ENCODE measurements around the gene DGKG. TPM values are rescaled to one million over a fixed set of nuclear protein-coding genes. Genes with fewer than 3 reads are reported as not detected.

Gene DGKG
- total and polyA plus RNA-seq, 4 donors, result 0.84 to 7.8 (median 1.7) TPM

DNA sequence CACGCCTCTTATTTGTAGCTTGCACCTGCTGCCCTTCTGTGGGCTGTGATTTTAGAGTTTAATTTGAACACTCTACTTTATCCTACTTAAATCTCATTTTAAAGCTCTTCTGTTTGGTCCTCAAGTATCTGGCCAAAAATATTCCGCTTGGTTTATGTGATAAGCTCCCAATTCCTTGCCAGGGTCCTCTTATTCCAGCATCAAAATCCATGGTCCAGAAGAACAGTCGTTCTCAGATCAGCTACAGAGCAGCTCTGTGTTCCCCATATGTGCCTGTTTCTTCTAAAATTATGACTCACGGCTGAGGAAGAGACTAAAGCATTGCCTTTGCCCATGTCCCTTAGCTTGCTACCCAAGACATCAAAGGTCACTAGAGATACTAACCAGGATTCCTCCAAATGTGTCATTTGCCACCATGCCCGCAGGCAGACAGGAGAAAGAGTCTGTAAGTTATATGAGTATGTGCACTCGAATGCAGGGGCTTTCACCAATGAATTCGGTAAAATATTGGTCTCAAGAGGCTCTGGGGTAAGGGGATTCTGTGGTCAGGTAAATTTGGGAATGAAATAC lies 137.9 kb downstream of the DGKG start:
- no peak overlapping the region for H3K27ac ChIP-seq (ENCODE audit: low read depth in 1 of 2, low read length in 2 of 2)
- no peaks in the 10 kb centered on the region for H3K36me3 ChIP-seq (ENCODE audit: control insufficient read depth in 4 of 4, insufficient read depth in 3 of 4, low read depth in 1 of 4, low read length in 3 of 4)
- no peaks in the 10 kb centered on the region for H3K9me3 ChIP-seq (ENCODE audit: control insufficient read depth in 4 of 4, low read length in 3 of 4)
- no peak overlapping the region for H3K9ac ChIP-seq (ENCODE audit: low read depth in 1 of 2, low read length in 2 of 2)
- TF ChIP-seq, protein P1, sequence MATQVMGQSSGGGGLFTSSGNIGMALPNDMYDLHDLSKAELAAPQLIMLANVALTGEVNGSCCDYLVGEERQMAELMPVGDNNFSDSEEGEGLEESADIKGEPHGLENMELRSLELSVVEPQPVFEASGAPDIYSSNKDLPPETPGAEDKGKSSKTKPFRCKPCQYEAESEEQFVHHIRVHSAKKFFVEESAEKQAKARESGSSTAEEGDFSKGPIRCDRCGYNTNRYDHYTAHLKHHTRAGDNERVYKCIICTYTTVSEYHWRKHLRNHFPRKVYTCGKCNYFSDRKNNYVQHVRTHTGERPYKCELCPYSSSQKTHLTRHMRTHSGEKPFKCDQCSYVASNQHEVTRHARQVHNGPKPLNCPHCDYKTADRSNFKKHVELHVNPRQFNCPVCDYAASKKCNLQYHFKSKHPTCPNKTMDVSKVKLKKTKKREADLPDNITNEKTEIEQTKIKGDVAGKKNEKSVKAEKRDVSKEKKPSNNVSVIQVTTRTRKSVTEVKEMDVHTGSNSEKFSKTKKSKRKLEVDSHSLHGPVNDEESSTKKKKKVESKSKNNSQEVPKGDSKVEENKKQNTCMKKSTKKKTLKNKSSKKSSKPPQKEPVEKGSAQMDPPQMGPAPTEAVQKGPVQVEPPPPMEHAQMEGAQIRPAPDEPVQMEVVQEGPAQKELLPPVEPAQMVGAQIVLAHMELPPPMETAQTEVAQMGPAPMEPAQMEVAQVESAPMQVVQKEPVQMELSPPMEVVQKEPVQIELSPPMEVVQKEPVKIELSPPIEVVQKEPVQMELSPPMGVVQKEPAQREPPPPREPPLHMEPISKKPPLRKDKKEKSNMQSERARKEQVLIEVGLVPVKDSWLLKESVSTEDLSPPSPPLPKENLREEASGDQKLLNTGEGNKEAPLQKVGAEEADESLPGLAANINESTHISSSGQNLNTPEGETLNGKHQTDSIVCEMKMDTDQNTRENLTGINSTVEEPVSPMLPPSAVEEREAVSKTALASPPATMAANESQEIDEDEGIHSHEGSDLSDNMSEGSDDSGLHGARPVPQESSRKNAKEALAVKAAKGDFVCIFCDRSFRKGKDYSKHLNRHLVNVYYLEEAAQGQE (IDR thresholded peaks at IDR 0.05), result no peak
- TF ChIP-seq HNF4G (IDR thresholded peaks at IDR 0.05) (no peak), FOXA2 (IDR thresholded peaks at IDR 0.05) (no peak), HNF4A (conservative IDR thresholded peaks at IDR 0.05) (no peak), NR2F2 (IDR thresholded peaks at IDR 0.05) (no peak), RAD21 (IDR thresholded peaks at IDR 0.05) (no peak), TAF1 (conservative IDR thresholded peaks at IDR 0.05) (no peak), GABPA (IDR thresholded peaks at IDR 0.05 in 1 of 2, conservative IDR thresholded peaks at IDR 0.05 in 1 of 2) (no peak)
- TF ChIP-seq, protein P2, sequence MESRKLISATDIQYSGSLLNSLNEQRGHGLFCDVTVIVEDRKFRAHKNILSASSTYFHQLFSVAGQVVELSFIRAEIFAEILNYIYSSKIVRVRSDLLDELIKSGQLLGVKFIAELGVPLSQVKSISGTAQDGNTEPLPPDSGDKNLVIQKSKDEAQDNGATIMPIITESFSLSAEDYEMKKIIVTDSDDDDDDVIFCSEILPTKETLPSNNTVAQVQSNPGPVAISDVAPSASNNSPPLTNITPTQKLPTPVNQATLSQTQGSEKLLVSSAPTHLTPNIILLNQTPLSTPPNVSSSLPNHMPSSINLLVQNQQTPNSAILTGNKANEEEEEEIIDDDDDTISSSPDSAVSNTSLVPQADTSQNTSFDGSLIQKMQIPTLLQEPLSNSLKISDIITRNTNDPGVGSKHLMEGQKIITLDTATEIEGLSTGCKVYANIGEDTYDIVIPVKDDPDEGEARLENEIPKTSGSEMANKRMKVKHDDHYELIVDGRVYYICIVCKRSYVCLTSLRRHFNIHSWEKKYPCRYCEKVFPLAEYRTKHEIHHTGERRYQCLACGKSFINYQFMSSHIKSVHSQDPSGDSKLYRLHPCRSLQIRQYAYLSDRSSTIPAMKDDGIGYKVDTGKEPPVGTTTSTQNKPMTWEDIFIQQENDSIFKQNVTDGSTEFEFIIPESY (IDR thresholded peaks at IDR 0.05), result no peak
- TF ChIP-seq, protein P3, sequence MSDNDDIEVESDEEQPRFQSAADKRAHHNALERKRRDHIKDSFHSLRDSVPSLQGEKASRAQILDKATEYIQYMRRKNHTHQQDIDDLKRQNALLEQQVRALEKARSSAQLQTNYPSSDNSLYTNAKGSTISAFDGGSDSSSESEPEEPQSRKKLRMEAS (IDR thresholded peaks at IDR 0.05), result no peak
- WGBS, result 78% methylated on average over 7 of the region's 7 CpGs
- no peaks in the 10 kb centered on the region for H3K4me1 ChIP-seq (ENCODE audit: control insufficient read depth in 4 of 4, insufficient read depth in 4 of 4, low read length in 3 of 4)
- DNase-seq (ENCODE audit: low spot score), result no peak
- H3K27me3 ChIP-seq (ENCODE audit: control insufficient read depth in 4 of 4, insufficient read depth in 4 of 4, low read length in 3 of 4), result no peaks in the 10 kb centered on the region
- no peak overlapping the region for H3K4me3 ChIP-seq (ENCODE audit: low read depth in 1 of 3, low read length in 3 of 3)

DNA sequence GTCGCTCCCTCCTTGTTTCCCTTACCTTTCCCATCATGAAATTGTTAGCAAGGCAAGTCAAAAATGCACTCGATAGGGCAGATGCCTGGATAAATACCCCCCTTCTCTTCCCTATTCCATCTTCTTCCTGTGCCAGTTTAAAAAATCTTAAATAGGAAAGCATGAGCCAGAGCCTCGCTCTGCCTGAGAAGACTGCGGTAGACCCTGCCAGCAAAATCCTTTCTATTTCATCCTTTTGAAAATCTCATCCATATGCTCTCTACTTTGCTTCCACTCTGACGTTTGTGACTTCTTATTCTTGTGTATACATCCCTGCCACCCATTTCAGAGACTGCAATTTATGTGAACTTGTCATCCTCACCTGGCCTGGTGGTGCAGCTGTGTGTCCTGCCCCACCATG lies 138.6 kb downstream of the DGKG start:
- TF ChIP-seq, protein P1 (IDR thresholded peaks at IDR 0.05), result no peak
- no peak for TF ChIP-seq TAF1 (conservative IDR thresholded peaks at IDR 0.05)
- no peak for TF ChIP-seq HNF4G (IDR thresholded peaks at IDR 0.05)
- no peak for TF ChIP-seq SP1 (IDR thresholded peaks at IDR 0.05)
- TF ChIP-seq HNF4A (conservative IDR thresholded peaks at IDR 0.05), result no peak
- no peak for TF ChIP-seq EGR1 (IDR thresholded peaks at IDR 0.05; ENCODE audit: low read depth in 2 of 2)
- TF ChIP-seq NR2F2 (IDR thresholded peaks at IDR 0.05), result no peak
- no peak for TF ChIP-seq FOXA1 (IDR thresholded peaks at IDR 0.05)
- TF ChIP-seq, protein P4, sequence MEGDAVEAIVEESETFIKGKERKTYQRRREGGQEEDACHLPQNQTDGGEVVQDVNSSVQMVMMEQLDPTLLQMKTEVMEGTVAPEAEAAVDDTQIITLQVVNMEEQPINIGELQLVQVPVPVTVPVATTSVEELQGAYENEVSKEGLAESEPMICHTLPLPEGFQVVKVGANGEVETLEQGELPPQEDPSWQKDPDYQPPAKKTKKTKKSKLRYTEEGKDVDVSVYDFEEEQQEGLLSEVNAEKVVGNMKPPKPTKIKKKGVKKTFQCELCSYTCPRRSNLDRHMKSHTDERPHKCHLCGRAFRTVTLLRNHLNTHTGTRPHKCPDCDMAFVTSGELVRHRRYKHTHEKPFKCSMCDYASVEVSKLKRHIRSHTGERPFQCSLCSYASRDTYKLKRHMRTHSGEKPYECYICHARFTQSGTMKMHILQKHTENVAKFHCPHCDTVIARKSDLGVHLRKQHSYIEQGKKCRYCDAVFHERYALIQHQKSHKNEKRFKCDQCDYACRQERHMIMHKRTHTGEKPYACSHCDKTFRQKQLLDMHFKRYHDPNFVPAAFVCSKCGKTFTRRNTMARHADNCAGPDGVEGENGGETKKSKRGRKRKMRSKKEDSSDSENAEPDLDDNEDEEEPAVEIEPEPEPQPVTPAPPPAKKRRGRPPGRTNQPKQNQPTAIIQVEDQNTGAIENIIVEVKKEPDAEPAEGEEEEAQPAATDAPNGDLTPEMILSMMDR (IDR thresholded peaks at IDR 0.05; ENCODE audit: low read depth, low read length, missing input control), result no peak
- no peak for TF ChIP-seq GABPA (IDR thresholded peaks at IDR 0.05 in 1 of 2, conservative IDR thresholded peaks at IDR 0.05 in 1 of 2)
- TF ChIP-seq, protein P5, sequence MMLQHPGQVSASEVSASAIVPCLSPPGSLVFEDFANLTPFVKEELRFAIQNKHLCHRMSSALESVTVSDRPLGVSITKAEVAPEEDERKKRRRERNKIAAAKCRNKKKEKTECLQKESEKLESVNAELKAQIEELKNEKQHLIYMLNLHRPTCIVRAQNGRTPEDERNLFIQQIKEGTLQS (IDR thresholded peaks at IDR 0.05), result no peak
- no peak for TF ChIP-seq RXRA (IDR thresholded peaks at IDR 0.05)
- TF ChIP-seq, protein P3 (IDR thresholded peaks at IDR 0.05), result no peak
- TF ChIP-seq, protein P2 (IDR thresholded peaks at IDR 0.05), result no peak
- TF ChIP-seq YY1 (IDR thresholded peaks at IDR 0.05), result no peak
- Histone ChIP-seq H3K27ac (ENCODE audit: low read depth in 1 of 2, low read length in 2 of 2) (no peak overlapping the region), H3K9me3 (ENCODE audit: control insufficient read depth in 4 of 4, low read length in 3 of 4) (no peaks in the 10 kb centered on the region), H3K4me1 (ENCODE audit: control insufficient read depth in 4 of 4, insufficient read depth in 4 of 4, low read length in 3 of 4) (no peaks in the 10 kb centered on the region), H3K27me3 (ENCODE audit: control insufficient read depth in 4 of 4, insufficient read depth in 4 of 4, low read length in 3 of 4) (no peaks in the 10 kb centered on the region), H3K9ac (ENCODE audit: low read depth in 1 of 2, low read length in 2 of 2) (no peak overlapping the region), H3K36me3 (ENCODE audit: control insufficient read depth in 4 of 4, insufficient read depth in 3 of 4, low read depth in 1 of 4, low read length in 3 of 4) (no peaks in the 10 kb centered on the region), H3K4me3 (ENCODE audit: low read depth in 1 of 3, low read length in 3 of 3) (no peak overlapping the region)
- WGBS, result 77% methylated on average over 5 of the region's 5 CpGs
- DNase-seq (ENCODE audit: low spot score), result no peak

All from liver (tissue), 9 donors.